Liver (tissue), 3 donors: Measurements from ENCODE around the gene ROPN1L.

ENCODE experiments used
- ATF3 ChIP-seq: IDR thresholded peaks from 2 replicates; pipeline ENCODE4 v1.6.1; 2016; ENCODE audit warnings: antibody characterized with exemption
- CTCF ChIP-seq: fragments of 150-350 bp; IDR thresholded peaks from 2 replicates; pipeline ENCODE4 v1.5.1; 2017; ENCODE audit warnings: improper control_type of control experiment, low read depth, low read length; ENCODE audit not compliant: missing input control
- REST ChIP-seq: IDR thresholded peaks from 2 replicates; pipeline ENCODE4 v1.6.1; 2016; ENCODE audit warnings: antibody characterized with exemption, mild to moderate bottlenecking
- YY1 ChIP-seq: IDR thresholded peaks from 2 replicates; pipeline ENCODE4 v1.6.1; 2016; ENCODE audit warnings: antibody characterized with exemption, mild to moderate bottlenecking
- ZBTB33 ChIP-seq: IDR thresholded peaks from 2 replicates; pipeline ENCODE4 v1.6.1; 2016; ENCODE audit warnings: antibody characterized with exemption
- donor health status: healthy.
- donor health status: healthy.

GRCh38 chr5:10486511-10487344 lies 45.0 kb downstream of the ROPN1L start:
- TF ChIP-seq CTCF: no peak
- no peak for TF ChIP-seq ZBTB33
- no peak for TF ChIP-seq ATF3
- no peak for TF ChIP-seq REST
- no peak for TF ChIP-seq YY1
